SW 1271 (cell line): ENCODE results near the gene TENM4.

Experiments
- DNase-seq, 2 experiments: peaks; one replicate each; lab custom pipeline; 2025; lab: John Stamatoyannopoulos, UW

Gene TENM4

GRCh38 chr11:78972590-78972989 lies 468.2 kb downstream of the TENM4 start:
- no peak for DNase-seq

DNA sequence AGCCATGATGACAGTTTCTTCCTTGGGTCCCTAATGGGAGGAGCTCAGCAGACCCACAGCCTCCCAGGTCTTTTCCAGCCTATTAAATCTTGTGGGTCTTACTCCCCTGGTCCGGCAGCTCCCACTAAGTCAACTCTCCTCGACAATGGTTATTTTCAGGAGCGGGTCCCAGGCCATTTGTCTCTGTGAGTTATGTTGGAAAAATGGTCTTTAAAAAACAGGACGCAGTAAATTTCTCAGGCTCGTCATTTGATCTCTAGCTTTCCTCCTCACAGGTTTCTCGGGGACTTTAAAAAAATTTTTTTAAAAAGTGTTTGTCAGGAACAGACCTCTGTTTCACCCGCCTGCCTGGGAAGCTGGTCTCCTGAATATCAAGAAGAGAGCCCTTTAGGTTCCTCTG lies 468.7 kb downstream of the TENM4 start:
- DNase-seq = no peak

DNA sequence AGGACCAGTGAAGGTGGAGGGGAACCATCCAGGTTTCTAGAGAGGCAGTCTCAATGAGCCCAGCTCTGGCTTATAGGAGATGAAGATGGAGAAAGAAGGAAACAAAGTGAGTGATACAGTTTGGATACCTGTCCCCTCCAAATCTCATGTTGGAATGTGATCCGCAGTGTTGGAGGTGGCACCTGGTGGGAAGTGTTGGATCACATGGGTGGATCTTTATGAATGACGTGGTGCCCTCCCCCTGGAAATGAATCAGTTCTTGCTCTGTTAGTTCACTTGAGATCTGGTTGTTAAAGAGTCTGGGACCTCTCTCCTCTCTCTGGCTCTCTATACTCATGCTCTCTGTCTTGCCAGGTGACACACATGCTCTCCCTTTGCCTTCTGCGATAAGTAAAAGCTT lies 473.0 kb downstream of the TENM4 start:
- no peak for DNase-seq

DNA sequence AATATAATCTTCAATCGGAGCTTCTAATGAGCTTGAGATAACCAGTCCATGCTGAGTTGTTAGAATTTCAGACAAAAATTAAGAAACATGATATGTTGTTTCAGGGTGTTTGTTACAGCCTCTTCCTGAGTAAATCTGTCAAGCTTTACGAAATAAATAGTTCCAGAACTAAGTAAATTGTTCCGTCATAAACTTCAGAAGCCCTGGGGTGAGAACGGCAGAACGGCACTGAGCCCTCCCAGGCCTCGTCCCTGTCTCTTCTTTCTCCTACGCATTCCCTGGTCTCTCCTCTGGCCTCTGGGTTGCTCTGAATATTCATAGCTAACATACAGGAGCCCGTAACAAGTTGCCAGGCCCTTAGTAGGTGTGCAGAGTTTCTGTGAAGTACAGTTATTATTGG lies 475.4 kb downstream of the TENM4 start:
- DNase-seq = no peak

- DNase-seq = no peak
These were observed 478.7 kb downstream of the TENM4 start for GRCh38 chr11:78961937-78962701.

DNA sequence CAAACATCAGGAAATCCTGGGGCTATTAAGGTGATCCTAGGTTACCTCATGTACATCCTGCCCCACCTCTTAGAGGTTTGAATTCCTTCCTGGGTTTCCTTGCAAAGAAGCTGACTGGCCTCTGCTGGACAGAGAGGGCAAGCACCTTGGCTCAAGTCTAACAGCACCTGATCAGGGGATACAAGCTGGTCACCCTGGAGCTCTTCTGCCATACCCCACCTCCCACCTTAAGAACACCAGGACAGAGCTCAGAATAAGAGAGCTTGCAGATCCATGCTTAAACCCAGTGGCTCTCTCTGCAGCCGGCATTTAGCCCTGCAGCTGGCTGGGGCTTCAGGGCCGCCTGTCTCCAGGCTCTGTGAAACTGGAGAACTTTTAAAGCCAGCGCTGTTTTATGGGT lies 479.6 kb downstream of the TENM4 start:
- DNase-seq = no peak

- no peak for DNase-seq
These were observed 482.4 kb downstream of the TENM4 start for GRCh38 chr11:78958444-78958843.

GRCh38 chr11:78957476-78958245 lies 483.2 kb downstream of the TENM4 start:
- DNase-seq = no peak

- DNase-seq = no peak
These were observed 486.1 kb downstream of the TENM4 start for GRCh38 chr11:78954696-78955095.

GRCh38 chr11:78954261-78954660 lies 486.6 kb downstream of the TENM4 start:
- no peak for DNase-seq

- no peak for DNase-seq
These were observed 487.9 kb downstream of the TENM4 start for GRCh38 chr11:78952890-78953289.

GRCh38 chr11:78952175-78952574 lies 488.7 kb downstream of the TENM4 start:
- no peak for DNase-seq

DNA sequence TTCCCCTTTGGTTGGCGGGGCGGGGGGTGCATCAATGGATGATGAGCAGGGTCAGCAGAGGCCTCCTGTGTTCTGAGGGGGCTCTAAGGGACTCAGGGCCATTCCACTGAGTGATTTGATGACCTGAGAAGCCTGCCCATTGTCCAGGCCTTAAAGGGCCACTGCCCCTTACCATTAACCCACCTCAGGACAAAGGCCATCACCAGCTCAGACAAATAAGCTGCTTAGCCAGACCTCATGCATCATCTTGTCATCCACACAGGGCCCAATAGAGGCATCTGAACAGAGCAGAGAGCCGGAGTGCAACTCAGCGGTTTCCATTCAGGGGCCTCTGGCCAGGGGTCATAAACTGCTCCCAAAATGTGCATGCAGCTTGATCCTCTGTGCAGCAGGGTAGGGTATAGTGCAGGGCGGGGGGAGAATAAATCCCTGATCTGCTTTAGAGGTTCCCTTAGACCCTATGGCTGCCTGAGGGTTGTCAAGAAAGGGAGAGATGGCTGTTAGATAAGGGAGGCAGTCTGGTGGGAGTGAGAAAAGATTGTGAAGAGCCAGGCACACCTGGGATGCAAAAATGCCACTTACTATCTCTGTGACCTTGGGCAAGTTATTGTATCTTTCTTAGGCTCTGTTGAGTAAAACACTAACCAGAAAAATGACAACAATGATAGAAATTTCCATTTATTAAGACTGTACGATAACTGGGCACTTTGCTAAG lies 490.7 kb downstream of the TENM4 start:
- no peak for DNase-seq

DNA sequence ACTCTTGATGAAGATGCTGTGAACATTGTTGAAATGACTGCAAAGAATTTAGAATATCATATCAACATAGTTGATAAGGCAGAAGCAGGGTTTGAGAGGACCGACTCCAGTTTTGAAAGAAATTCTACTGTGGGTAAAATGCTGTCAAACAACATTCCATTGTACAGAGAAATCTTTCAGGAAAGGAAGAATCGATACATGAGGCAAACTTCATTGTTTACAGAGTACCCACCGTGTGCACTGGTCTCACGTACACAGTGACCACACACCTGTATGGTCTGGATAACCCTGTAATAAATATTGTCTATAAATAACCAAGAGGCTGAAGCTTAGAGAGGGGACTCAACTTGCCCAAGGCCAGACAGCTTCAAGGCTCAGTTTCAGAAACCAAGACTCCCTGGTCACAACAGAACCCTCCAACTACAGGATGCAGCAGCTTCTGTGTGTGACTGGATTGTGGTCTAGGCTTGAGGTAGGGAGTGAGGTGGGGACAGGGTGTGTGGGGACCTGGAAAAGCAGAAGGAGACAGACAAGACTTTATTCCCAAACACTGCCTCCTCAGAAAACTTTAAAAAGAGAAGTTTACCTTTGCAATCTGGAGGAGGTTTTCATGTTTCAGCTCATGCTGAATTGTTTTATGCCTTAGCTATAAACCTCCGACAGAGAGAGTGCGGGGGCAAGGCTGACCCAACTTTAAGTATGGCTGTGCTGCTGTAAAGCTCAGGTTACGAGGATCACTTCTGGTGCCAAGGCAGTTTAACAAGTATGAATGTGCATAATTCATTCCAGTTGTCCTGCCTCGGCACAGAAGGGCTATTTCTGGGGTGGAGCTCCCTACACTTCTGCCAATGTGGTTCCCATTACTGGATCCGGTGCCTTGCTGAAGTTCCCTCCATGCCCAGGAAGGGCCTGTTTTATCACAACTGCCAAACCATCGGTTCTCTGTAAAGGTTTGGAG lies 493.6 kb downstream of the TENM4 start:
- DNase-seq = no peak

GRCh38 chr11:78943841-78944240 lies 497.0 kb downstream of the TENM4 start:
- no peak for DNase-seq

GRCh38 chr11:78943154-78943553 lies 497.7 kb downstream of the TENM4 start:
- no peak for DNase-seq

GRCh38 chr11:78941226-78941851 lies 499.5 kb downstream of the TENM4 start:
- DNase-seq = no peak

DNA sequence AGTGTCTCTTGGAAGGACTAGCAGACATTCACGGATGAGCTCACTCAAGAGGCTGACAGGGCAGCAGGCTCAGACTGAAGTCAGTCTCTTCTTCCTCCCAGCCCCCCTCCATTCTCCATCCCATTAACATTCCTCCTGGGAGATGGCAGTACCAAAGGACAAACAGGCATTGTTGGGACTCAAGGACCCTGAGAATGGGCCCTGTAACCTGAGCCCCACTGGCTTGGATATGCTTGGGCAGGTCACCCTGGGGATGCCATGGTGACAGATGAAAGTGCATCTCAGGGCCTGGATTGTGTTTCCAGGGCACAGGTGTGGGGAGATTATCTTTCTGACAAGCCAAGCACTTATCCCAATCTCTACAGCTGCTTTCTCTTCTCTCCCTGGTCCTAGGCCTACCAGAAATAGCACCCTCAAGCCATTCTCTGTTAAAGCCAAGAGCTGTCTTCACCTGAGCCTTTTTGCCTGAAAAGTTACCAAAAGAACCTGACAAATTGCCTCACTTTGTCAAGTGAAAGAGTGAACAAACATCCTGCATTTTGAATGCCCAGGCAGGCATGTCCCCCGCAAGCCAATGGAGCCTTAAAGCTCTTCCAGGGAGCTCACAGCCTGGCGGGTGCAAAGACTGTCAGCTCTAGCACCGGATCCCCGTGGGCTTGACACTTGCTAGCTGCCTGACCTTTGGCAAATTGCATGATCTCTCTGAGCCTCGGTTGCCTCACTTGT lies 500.2 kb downstream of the TENM4 start:
- DNase-seq = no peak

DNA sequence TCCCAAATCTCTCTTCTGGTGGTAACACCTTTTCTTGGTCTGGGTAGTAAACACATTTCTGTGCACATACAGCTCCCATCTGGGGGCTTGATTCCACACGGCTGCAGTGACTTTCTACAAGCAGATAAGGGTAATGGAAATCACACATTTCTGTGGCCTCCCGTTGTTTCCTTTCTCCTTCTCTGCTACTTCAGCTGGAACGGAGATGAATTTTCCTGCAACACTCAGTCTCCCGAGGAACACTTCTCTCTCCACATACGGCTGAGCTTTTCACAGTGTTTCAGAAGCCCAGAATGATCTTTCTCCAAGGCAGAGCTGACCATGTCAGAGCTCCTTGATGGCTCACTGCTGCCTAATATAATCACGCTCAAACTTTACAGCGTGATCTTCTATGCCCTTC lies 501.9 kb downstream of the TENM4 start:
- no peak for DNase-seq

GRCh38 chr11:78938036-78938435 lies 502.8 kb downstream of the TENM4 start:
- no peak for DNase-seq
